Measurements from ENCODE around the gene DERL3.

The DERL3 gene

GRCh38 chr22:23850136-23850611 is 11.4 kb upstream of the DERL3 start:
- no peak for TF ChIP-seq CTCF (IDR thresholded peaks at IDR 0.05)

- peak; percentile 95 for TF ChIP-seq CTCF (IDR thresholded peaks at IDR 0.05)
Measured at GRCh38 chr22:23849009-23850006, 10.5 kb upstream of the DERL3 start.

- TF ChIP-seq CTCF (IDR thresholded peaks at IDR 0.05) = no peak
Measured at GRCh38 chr22:23847991-23848864, 9.4 kb upstream of the DERL3 start.

GRCh38 chr22:23847310-23847920 is 8.6 kb upstream of the DERL3 start:
- TF ChIP-seq CTCF (IDR thresholded peaks at IDR 0.05) = no peak

- TF ChIP-seq CTCF (IDR thresholded peaks at IDR 0.05) = no peak
Measured at GRCh38 chr22:23846081-23846469, 7.3 kb upstream of the DERL3 start.

GRCh38 chr22:23845265-23846080 is 6.7 kb upstream of the DERL3 start:
- no peak for TF ChIP-seq CTCF (IDR thresholded peaks at IDR 0.05)

Data from LNCAP (cell line).